Stimulated activated CD4-positive, alpha-beta T cell treated with anti-CD3 and anti-CD28 coated beads, Interleukin-12 subunit alpha, Interleukin-12 subunit beta, amount 100 ng/mL, for 24 hours (primary cell): Measurements from ENCODE around the gene DDX51.
"Not testable (repeated sequence)": the region's sequence is repeated elsewhere in the genome, so short reads cannot be mapped to it uniquely, and the experiment has no call there.

ENCODE experiments used
- DNase-seq, 2 experiments: peaks; one replicate each; pipeline ENCODE4 v3.0.0-alpha.2; 2020; ENCODE audit warnings: low read depth in 2 of 2

DDX51 gene

GRCh38 chr12:132140918-132141841, 2.9 kb downstream of the DDX51 start:
- no peak for DNase-seq

- no peak for DNase-seq
These were observed 3.6 kb downstream of the DDX51 start for GRCh38 chr12:132140501-132140900.

- DNase-seq, result no peak
These were observed 4.2 kb downstream of the DDX51 start for GRCh38 chr12:132139912-132140311.

GRCh38 chr12:132138941-132139871, 4.9 kb downstream of the DDX51 start:
- DNase-seq, result no peak

- DNase-seq, result no peak
These were observed 6.5 kb downstream of the DDX51 start for GRCh38 chr12:132137483-132138125.

- DNase-seq, result not testable (repeated sequence)
These were observed 7.9 kb downstream of the DDX51 start for GRCh38 chr12:132136226-132136625.

- DNase-seq, result not testable (repeated sequence)
These were observed 9.4 kb downstream of the DDX51 start for GRCh38 chr12:132134653-132135183.

GRCh38 chr12:132133952-132134652, 10.0 kb downstream of the DDX51 start:
- DNase-seq, result no peak

GRCh38 chr12:132132609-132133430, 11.3 kb downstream of the DDX51 start:
- DNase-seq, result no peak

GRCh38 chr12:132131952-132132351, 12.2 kb downstream of the DDX51 start:
- DNase-seq, result no peak

- DNase-seq, result no peak
These were observed 12.9 kb downstream of the DDX51 start for GRCh38 chr12:132131229-132131628.

- no peak for DNase-seq
These were observed 13.4 kb downstream of the DDX51 start for GRCh38 chr12:132130690-132131089.

GRCh38 chr12:132129007-132129406, 15.1 kb downstream of the DDX51 start:
- DNase-seq, result no peak

- DNase-seq, result no peak
These were observed 17.1 kb downstream of the DDX51 start for GRCh38 chr12:132127041-132127440.

- DNase-seq, result no peak
These were observed 18.4 kb downstream of the DDX51 start for GRCh38 chr12:132125736-132126135.

- no peak for DNase-seq
These were observed 19.2 kb downstream of the DDX51 start for GRCh38 chr12:132124766-132125425.

GRCh38 chr12:132123970-132124765, 20.0 kb downstream of the DDX51 start:
- no peak for DNase-seq

- no peak for DNase-seq
These were observed 22.8 kb downstream of the DDX51 start for GRCh38 chr12:132121283-132121682.

GRCh38 chr12:132118876-132119275, 25.2 kb downstream of the DDX51 start:
- no peak for DNase-seq
